Nephron progenitor cell (in vitro differentiated cells): Measurements from ENCODE around the gene ADAM12.

Source experiments
- DNase-seq: peaks from one replicate; pipeline ENCODE4 v3.0.0; 2021
- H3K27ac Mint-ChIP-seq: 2 replicates; pipeline ENCODE4 v1.8.0; 2021; ENCODE audit warnings: mild to moderate bottlenecking, moderate library complexity, mixed read lengths
- H3K27me3 Mint-ChIP-seq: 2 replicates; pipeline ENCODE4 v1.8.0; 2021; ENCODE audit warnings: mild to moderate bottlenecking, low read depth, mixed read lengths; ENCODE audit not compliant: poor library complexity
- H3K36me3 Mint-ChIP-seq: 2 replicates; pipeline ENCODE4 v1.8.0; 2021; ENCODE audit warnings: low read depth, mixed read lengths
- H3K4me1 Mint-ChIP-seq: 2 replicates; pipeline ENCODE4 v1.8.0; 2021; ENCODE audit warnings: mixed read lengths
- H3K4me3 Mint-ChIP-seq: 2 replicates; pipeline ENCODE4 v1.8.0; 2021; ENCODE audit warnings: mild to moderate bottlenecking, moderate library complexity, mixed read lengths
- H3K9me3 Mint-ChIP-seq: 2 replicates; pipeline ENCODE4 v1.8.0; 2021; ENCODE audit warnings: mild to moderate bottlenecking, moderate library complexity, mixed read lengths
- TF ChIP-seq, protein P1 (sequence below): fragments of 200-600 bp; sonication (generic); IDR thresholded peaks from 2 replicates; pipeline ENCODE4 v1.5.0; 2021; ENCODE audit warnings: antibody characterized with exemption

The ADAM12 gene

GRCh38 chr10:126203746-126204145 is 184.5 kb downstream of the ADAM12 start:
- Mint-ChIP-seq H3K4me1 (peaks cover 4% of the 10 kb centered on the region), H3K27me3 (no peaks in the 10 kb centered on the region), H3K27ac (no peak overlapping the region), H3K36me3 (peaks cover 5% of the 10 kb centered on the region), H3K4me3 (no peak overlapping the region), H3K9me3 (peaks cover 14% of the 10 kb centered on the region)
- TF ChIP-seq, protein P1, sequence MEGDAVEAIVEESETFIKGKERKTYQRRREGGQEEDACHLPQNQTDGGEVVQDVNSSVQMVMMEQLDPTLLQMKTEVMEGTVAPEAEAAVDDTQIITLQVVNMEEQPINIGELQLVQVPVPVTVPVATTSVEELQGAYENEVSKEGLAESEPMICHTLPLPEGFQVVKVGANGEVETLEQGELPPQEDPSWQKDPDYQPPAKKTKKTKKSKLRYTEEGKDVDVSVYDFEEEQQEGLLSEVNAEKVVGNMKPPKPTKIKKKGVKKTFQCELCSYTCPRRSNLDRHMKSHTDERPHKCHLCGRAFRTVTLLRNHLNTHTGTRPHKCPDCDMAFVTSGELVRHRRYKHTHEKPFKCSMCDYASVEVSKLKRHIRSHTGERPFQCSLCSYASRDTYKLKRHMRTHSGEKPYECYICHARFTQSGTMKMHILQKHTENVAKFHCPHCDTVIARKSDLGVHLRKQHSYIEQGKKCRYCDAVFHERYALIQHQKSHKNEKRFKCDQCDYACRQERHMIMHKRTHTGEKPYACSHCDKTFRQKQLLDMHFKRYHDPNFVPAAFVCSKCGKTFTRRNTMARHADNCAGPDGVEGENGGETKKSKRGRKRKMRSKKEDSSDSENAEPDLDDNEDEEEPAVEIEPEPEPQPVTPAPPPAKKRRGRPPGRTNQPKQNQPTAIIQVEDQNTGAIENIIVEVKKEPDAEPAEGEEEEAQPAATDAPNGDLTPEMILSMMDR, result no peak
- DNase-seq, result no peak

DNA sequence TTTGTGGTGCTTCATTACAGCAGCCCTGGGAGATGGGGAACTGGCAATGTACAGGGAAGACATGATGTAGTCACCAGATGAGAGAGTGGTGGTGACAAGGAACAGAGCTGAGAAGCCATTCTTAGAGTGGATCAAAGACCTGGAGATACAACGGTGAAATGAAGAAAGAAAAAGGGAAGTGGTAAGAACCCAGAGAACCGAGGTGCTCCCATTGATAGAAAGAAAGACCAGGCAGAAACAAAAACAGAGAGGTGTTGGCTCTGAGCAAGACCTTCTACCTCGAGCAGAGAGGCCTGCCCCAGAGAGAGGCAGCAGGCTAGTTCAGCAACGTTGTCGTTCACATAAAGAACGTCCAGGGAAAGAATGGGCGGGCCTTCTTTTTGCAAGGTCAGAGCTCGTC is 186.7 kb downstream of the ADAM12 start:
- H3K9me3 Mint-ChIP-seq, result peaks cover 6% of the 10 kb centered on the region
- H3K27me3 Mint-ChIP-seq, result peaks cover 3% of the 10 kb centered on the region
- H3K4me1 Mint-ChIP-seq, result peaks cover 7% of the 10 kb centered on the region
- no peaks in the 10 kb centered on the region for H3K36me3 Mint-ChIP-seq
- H3K4me3 Mint-ChIP-seq, result no peak overlapping the region
- no peak for DNase-seq
- H3K27ac Mint-ChIP-seq, result no peak overlapping the region
- TF ChIP-seq, protein P1, result no peak

GRCh38 chr10:126199221-126199998 is 188.9 kb downstream of the ADAM12 start:
- H3K27me3 Mint-ChIP-seq, result peaks cover 3% of the 10 kb centered on the region
- no peak overlapping the region for H3K4me3 Mint-ChIP-seq
- H3K4me1 Mint-ChIP-seq, result peaks cover 12% of the 10 kb centered on the region
- no peak overlapping the region for H3K27ac Mint-ChIP-seq
- no peak for DNase-seq
- no peaks in the 10 kb centered on the region for H3K36me3 Mint-ChIP-seq
- TF ChIP-seq, protein P1, result no peak
- no peaks in the 10 kb centered on the region for H3K9me3 Mint-ChIP-seq

DNA sequence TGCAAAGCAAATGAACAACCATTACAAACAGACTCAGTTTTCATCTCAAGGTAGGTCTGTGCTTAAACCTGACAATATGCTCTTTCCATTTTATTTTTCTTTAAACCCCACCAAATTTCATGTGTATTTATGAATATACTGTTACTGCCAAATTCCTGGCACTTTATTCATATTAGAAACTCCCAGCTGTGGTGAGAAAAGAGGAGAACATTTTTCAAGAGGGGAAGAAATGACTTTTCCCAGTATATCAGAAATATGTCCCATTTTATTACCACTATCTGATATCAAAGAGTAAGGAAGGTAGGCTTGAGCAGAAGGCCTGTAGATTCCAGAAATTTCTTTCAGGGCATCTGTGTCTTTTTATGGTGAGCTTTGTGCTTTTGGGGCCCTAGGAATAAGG is 189.6 kb downstream of the ADAM12 start:
- no peak overlapping the region for H3K27ac Mint-ChIP-seq
- peaks cover 3% of the 10 kb centered on the region for H3K27me3 Mint-ChIP-seq
- DNase-seq, result no peak
- TF ChIP-seq, protein P1, result no peak
- no peaks in the 10 kb centered on the region for H3K9me3 Mint-ChIP-seq
- peaks cover 12% of the 10 kb centered on the region for H3K4me1 Mint-ChIP-seq
- no peak overlapping the region for H3K4me3 Mint-ChIP-seq
- H3K36me3 Mint-ChIP-seq, result no peaks in the 10 kb centered on the region

- Mint-ChIP-seq H3K4me3 (no peak overlapping the region), H3K27ac (no peak overlapping the region), H3K27me3 (peaks cover 3% of the 10 kb centered on the region), H3K4me1 (peaks cover 12% of the 10 kb centered on the region), H3K9me3 (no peaks in the 10 kb centered on the region), H3K36me3 (no peaks in the 10 kb centered on the region)
- no peak for DNase-seq
- TF ChIP-seq, protein P1, result no peak
Measured at GRCh38 chr10:126197036-126197543, 191.2 kb downstream of the ADAM12 start.

- peaks cover 12% of the 10 kb centered on the region for H3K4me1 Mint-ChIP-seq
- H3K9me3 Mint-ChIP-seq, result no peaks in the 10 kb centered on the region
- H3K27me3 Mint-ChIP-seq, result peaks cover 3% of the 10 kb centered on the region
- DNase-seq, result no peak
- no peak overlapping the region for H3K27ac Mint-ChIP-seq
- no peaks in the 10 kb centered on the region for H3K36me3 Mint-ChIP-seq
- TF ChIP-seq, protein P1, result no peak
- no peak overlapping the region for H3K4me3 Mint-ChIP-seq
Measured at GRCh38 chr10:126196281-126196680, 192.0 kb downstream of the ADAM12 start.
